HG02852 (cell line): Measurements from ENCODE around the gene RHOT2.

Experiments
- ATAC-seq: cut with Tn5 transposase; IDR thresholded peaks from one replicate; pipeline ENCODE4 v1.9.1; 2021; ENCODE audit warnings: mild to moderate bottlenecking, moderate library complexity; ENCODE audit not compliant: unreplicated experiment

RHOT2 gene

DNA sequence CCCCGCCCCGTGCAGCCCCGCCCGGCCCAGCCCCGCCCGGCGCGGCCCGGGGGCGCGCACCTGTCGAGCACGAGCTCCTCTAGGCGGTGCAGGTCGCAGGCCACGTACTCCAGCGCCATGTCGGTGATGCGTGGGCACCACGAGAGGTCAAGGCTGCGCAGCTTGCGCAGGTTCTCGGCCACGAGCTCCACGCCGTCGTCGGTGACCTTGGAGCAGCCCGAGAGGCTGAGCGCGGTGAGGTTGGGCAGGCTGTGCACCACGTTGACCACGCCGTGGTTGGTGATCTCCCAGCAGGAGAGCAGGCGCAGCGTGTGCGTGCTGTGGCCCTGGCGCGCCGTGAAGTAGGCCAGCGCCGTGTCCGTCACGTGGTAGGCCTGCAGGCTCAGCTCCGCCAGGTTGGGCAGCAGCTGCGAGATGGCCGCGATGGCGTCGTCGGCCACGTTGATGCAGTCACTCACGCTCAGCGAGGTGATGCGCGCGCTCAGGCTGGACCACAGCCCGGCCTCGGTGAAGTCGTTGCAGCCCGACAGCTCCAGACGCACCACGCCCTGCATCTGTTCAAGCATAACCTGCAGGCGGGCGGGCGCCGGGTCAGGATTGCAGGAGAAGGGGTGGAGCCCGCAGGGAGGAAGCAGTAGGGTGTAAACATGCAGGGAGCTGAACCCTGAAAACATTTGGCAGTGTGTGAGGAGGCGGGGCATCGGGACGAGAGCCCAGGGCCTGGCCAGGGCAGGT, 27.6 kb downstream of the RHOT2 start:
- ATAC-seq: no peak

DNA sequence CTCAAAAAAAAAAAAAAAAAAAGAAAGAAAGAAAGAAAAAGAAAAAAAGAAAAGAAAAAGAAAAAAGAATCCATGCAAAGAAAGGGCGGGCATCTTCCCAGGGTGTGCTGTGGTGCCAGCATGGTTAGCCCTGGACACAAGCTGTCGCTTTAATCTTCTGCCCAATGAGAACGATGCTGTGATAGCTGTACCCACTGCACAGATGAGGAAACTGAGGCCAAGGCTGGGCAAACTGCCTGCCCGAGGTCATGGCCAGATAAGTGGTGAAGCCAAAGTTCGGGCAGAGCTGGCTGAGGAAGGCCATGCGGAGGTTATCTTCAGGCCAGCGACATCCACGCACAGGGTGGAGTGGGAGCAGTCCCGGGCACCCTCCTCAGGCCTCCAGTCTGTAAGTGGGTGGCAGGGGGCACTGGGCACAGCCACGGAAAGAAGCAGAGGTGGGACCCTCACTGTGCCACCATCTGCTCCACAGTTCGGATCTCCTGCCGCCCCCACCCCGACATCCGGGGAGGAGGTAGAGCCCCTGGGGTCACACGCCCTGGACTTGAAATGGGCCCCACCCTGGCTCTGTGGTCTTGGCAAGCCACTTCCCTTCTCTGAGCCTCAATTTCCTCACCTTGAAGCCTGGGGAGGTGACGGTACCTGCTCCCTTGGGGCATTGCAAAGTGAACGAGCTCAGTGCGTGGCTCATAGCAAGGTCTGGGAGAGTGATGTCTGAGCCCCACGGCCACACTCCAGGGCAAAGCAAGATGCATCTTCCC, 31.2 kb downstream of the RHOT2 start:
- no peak for ATAC-seq

DNA sequence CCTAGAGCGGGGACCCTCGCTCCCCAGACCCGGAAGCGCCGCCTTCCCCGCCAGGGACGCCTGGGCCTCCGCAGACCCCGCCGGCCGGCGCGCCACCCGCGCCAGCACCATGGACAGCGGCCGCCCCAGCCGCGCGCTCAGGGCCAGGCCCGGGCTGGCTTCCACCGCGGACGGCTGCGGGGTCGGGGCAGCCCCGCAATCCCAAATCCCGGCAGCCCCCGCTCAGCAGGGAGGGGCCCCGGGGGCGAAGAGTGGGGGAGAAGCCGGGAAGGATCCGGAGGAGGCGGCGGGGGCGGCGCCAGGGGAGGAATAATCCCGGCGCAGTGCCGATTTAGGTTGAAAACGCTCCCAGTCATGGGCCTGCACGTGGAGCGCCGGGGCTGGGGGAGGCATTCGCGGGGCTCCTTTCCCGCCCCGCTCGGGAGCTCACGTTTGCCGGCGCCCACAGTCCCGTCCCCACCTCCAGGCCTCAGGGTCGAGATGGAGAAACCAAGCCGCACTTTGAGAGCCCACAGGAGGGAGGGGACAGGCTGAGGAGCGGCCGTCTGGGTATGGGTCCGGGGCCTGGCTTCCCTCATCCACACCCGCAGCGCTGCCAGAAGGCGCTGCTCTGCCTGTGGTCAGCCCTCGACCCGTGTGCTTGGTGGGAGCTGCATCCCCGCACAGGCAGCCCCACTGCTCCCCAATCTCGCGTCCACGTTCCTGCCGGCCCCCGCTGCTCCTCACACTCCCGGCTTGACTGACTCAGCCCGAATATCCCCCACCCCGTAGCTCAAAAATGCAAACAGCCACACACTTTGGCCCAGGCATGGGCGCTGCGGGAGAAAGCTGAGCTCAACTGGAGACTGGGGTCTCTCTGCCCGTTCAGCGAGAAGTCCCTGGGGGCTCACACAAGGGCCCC, 33.0 kb downstream of the RHOT2 start:
- ATAC-seq: no peak

DNA sequence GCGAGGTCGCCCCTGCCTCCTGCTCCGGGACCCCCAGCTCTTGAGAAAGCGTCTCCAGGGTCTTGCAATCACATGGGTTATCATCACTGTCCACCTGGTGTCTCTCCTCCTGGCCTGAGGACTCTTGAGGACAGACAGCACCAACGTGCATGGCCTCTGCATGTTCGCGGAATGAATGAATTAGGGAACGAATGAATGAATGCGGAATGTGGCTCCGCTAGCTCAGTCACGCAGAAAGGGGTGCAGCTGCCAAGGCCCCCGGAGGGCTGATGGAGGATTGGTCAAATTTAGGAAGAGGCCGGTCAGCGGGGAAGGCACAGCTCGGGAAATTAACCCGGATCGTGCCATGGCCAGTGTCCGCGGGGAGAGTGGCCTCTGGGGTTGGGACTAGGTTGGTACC, 34.4 kb downstream of the RHOT2 start:
- no peak for ATAC-seq

DNA sequence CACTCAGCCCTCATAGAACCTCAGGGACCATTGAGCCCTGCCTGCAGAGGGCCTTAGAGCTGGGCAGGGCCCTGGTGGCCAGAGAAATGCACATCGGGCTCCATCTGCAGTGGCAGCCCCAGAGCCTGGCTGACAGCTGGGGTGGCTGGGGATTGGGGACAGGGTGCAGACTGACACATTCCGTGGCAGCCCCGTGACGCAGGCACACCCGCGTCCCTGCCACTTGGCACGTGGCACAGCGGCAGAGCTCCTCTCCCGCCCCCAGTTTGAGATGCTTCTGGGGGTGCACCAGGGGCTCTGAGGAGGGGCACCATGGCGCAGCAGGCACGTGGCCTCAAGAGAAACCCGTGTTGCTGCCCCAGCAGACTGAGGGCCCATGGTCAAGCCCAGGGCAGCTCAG, 35.5 kb downstream of the RHOT2 start:
- no peak for ATAC-seq

DNA sequence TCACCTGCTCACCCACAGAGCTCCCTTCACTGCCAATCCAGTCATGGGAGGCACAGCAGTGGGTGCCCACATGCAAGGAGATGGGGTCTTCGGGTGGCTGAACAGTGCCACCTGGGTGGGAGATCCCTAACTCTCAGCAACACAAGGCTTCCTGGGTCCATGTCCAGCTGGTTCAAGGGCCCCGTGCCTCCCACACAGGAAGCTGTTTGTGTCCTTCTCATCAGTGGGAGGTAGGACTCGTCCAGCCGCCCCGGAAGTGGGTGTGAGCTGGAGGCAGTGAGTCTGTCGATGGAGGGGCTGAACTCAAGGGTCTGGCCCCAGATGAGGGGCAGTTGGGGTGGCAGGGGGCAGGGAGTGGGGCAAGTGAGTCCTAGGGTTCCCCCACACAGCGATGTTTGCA, 36.1 kb downstream of the RHOT2 start:
- ATAC-seq: no peak

DNA sequence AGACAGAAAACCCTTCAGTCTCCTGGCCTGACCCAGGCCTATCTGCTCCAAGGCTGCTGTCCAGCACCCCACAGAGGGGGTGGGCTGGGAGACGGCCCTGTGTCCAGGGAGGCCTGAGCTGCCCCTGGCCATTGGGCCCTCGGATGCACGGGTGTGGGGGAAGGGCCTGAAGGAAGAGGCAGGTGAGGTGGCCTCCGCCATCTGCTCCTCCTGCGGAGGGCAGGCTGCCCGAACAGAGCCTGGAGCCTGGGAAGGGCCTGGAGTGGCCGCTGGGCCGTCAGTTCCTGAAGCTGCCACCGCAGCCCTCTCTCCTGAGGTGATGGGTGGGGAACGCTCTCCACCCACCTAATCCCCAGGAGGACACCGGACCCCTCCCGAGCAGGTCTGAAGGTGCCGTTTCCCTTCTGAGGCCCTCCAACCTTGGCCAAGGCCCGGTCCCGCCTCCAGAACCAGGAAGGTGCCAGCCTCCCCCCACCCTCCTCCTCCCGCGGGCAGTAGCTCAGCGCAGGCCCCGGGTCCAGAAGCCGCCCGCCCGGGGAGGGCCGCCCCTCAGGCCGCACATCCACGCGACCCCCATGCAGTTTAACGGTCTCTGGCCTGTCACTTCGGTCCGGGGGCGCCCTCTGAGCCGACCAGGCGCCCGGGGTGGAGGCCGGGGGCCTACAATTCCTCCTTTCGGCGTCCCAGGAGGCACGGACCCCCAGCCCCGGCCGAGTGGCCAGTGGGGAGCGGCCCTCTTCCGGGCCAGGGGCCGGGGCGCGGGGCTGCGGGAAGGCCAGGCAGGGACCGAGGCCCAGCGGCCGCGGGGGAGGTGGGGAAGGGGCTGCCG, 36.8 kb downstream of the RHOT2 start:
- ATAC-seq: no peak

DNA sequence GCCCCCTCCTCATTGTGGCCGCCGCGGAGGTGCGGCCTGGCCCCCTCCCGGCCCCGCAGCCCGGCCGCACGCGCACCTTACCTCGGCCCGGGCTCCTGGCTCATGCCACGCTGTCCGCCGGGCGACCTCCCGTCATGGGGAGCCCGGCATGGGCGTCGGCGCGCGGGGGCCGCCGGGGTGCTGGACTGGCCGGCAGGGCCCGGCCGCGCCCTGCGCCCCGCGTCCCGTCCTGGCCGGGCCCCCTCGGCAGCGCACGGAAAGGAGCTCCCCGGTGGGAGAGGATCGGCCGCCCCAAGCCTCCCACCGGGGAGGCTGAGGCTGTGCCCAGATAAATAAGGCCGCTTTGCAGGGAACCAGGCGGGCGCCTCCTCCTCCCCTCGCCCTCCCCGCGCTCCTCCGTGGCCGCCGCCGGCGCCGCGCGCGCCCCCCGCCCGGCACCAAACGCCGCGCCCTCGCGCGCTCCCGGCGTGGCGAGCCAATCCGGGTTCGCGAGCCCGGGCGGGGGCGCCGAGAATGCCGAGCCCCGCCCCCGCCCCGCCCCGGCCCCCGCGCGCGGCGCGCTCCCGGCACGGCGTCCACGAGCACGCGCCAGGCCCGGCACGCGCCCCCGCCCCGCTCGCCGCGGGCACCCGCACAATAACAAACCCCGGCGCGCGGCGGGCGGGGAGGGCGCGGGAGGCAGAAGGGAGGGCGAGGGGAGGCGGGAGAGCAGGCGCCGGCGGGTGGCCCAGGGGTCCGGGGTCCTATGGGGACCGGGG, 37.7 kb downstream of the RHOT2 start, which contains the start of gene FBXL16:
TSS of gene FBXL16 (minus strand) at position 371 of the 758 bp plus-strand sequence. CDS start 8,396 bp downstream, outside the sequence.
- no peak for ATAC-seq

DNA sequence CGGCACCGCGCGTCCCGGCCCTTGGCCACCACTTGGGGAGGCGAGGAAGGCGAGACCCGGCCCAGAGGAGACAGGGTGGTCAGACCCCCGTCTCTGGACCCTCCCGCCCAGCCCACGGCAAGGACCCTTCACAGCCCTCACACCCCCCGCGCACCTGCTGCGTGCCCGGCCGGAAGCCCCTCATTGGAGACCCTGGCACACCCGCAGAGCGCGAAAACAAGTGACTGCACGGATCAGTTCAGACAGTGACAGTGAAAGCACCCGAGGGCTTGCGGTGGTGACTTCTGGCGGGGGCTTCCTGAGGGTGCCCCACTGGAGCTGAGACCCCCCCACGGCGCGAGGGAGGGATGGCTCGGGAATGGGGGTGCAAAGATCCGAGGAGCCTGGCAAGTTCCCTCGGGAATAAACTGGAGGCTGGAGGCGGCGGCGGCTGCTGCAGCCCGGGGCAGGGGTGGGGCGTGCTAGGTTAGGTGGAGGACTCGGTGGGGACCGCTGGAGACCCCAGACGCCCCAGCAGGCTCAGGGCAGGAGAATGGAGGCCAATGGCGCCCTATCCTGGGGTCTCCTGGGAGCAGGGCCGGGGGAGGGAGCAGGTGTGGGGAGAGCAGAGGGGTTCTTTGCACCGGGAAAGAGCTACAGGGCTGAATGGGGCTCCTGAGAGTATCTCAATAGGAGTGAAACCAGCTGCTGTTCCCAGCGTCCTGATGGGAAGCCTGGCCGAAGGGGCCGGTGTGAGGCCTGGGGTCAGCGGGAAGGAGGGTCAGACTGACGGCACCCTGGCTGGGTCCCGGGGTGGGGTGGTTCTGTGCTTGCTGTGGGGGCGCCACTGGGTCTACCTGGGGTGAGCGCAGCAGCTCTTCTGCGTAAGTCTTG, 38.5 kb downstream of the RHOT2 start:
- ATAC-seq: no peak

DNA sequence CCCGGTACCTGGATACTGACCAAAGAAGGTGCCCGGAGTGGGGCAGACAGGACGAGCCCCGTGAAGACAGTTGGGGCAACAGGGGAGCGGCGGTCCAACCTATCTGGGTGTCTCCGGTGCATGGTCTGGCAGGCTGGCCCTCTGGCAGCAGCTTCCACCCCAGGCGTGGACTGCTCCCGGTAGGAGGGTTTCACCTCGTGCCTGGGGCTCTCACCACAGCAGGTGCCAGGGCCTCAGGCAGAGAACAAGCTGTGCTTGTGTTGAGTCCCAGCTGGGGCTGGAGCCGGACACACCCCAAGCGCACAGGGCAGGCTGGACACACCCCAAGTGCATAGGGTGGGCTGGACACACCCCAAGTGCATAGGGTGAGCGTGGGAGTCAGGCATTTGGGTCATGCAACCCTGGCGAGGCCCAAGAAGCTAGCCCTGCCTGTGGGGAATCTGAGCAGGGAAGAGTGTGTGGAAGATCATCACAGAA, 39.2 kb downstream of the RHOT2 start:
- ATAC-seq: no peak

DNA sequence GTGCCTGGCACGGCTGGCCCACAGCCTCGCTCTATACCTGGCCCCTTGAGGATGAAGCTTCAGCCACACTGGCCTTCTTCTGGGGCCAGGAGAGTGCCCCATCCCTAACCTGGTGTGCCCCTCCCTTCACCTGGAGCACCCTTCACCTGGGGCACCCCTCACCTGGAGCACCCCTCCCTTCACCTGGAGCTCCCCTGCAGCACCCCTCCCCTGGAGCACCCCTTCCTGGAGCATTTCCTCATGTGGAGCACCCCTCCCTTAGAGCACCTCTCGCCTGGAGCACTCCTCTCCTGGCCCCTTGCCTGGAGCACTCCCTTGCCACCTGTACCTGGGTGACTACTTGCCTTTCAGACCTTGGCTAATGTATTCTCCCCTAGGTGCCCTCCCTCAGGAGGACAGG, 40.1 kb downstream of the RHOT2 start:
- ATAC-seq: no peak

DNA sequence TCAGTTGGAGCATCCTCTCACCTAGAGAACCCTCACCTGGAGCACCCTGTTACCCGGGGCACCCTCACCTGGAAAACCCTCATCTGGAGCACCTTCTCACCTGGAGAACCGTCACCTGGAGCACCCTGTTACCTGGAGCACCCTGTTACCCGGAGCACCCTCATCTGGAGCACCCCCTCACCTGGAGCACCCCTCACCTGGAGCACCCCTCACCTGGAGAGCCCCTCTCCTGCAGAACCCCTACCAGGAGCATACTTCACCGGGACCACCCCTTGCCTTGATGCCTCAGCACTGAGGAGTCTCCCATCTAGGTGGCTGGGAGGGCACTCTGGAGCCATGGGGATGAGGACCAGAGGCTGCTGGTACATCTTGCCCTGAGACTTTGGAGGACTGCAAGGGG, 41.0 kb downstream of the RHOT2 start:
- no peak for ATAC-seq

DNA sequence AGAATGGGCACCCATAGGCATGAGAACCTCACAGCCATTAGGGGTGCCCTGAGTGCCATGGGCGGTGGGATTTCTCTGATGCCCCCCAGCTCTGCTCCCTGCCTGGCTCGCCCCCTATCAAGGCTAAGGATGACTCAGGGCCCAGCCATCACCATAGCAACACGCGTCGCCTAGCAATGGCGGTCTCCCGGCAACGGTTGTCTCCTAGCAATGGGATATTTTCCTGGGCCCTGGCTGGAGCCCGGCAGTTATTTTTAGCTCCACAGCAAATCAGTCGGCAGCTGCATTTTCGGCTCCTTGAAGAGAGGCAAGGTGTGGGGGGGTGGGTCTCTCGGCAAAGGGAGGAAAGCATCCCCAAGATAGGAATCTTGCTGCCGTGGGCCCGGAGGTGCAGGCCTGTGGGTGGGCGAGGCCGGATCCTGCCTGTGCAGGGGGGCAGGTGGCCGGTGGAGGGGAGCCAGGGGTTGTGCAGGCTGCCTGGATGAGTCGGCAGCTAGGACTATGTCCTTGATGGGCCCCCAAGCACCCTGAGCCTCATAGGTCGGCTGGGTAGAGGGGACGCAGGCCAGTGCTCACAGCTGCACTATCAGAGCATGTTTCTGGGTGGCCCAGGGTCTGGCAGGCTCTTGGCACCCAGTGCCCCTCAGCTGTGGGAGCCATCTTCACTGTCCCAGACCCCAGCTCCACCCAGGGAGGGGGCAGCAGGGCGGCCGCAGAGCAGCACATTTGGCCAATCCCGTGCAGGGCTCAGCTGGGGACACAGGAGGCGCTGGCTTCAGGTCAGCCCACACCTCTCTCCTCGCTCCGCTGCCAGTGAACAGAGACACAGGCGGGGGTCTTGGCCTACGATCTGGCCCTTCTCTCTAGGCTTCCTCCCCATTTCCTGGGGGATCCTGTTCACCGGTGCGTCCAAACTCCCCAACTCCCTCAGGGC, 41.9 kb downstream of the RHOT2 start:
- ATAC-seq: no peak

DNA sequence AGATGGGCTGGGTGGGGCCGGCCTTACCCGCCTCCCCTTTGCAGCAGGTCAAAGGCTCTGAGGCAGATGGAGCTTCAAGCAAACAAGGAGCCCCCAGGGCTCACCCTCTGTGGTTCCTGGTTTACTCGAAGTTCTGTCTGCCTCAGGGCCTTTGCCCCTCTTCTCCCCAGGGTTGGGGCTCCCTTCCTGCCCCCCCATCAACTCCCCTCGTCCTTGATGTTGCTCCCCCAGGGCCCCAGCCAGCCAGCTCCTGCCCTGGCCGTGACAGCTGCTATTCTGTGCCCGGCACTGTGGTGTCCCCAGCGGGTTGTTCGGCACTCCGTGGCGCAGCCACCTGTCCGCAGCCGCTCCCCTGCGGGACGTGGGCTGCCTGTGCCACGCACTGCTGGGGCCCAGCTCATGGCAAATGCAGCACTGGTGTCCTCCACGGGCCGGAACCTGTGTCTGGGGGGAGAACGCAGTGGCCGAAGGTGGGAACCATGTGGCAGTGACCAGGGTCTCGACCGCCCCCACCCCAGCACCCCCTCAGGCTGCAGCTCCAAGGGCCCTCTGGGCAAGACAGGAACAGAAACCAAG, 42.7 kb downstream of the RHOT2 start:
- ATAC-seq: no peak

DNA sequence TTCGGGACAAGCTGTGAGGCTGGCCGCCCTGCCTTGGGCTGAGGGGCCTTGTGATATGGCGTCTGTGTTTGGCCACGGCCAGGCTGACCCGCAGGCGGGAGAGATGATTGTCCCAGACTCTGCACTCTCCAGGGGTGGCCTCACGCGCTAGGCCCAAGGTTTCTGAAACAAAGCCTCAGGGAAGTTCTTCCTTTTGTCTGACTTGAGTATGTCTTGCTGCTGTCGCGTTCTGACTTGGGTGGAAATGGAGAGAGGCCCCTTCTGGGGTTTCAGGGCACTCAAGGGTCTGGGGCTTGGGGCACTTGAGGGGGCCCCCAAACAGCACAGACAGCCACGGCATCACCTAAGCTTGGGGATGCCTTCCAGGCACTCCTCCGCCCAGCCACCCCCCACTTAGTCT, 43.2 kb downstream of the RHOT2 start:
- ATAC-seq: no peak

DNA sequence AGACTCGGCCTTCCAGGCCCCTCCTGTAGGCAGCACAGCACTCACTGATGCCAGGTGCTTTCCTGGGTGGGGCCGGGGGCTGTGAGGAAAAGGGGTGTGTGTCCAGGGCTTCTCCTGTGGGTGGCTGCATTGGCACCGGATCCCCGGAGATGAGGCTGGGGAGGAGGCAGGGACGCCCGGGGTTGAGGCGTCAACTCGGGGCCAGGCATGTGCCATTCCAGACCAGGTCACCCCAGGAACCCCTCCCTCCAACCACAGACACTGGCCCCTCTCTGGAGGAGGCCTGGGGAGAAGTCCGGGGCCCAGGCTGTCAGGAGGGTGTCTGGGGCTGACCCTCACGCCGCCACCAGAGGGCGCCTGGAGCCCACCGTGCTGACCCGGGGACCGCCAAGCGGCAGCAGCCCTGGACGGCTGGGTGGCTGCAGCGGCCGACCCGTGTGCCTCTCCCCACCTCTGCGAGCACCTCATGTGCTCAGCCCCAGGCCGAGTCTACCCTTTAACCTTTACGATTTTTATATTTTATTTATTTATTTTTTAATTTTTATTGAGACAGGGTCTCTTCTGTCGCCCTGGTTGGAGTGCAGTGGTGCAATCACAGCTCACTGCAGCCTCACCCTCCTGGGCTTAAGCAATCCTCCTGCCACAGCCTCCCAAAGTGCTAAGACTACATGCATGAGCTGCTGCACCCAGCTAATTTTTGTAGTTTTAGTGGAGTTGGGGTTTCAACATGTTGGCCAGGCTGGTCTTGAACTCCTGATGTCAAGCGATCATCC, 43.8 kb downstream of the RHOT2 start:
- no peak for ATAC-seq
